ENCODE measurements around the gene SOX8.

- TF ChIP-seq POLR2A (IDR thresholded peaks at IDR 0.05) = no peak
- TF ChIP-seq CTCF (IDR thresholded peaks at IDR 0.05) = no peak
These were observed 21.0 kb downstream of the SOX8 start for GRCh38 chr16:1002399-1003166.

Data from lower leg skin (tissue), 3 donors.